ENCODE data around the gene DPP6.
"Not testable (repeated sequence)": the region's sequence is repeated elsewhere in the genome, so short reads cannot be mapped to it uniquely, and the experiment has no call there.

The DPP6 gene

GRCh38 chr7:154051643-154052529, at the start of gene DPP6:
DPP6 (plus strand) TSS chr7:154052398.
- not testable (repeated sequence) for DNase-seq (ENCODE audit: low read depth)

- not testable (repeated sequence) for DNase-seq (ENCODE audit: low read depth)
These were observed 42.7 kb upstream of the DPP6 start for GRCh38 chr7:154009423-154009911.

GRCh38 chr7:154010726-154011568, 41.3 kb upstream of the DPP6 start:
- DNase-seq (ENCODE audit: low read depth): not testable (repeated sequence)

GRCh38 chr7:154012800-154013199, 39.4 kb upstream of the DPP6 start:
- DNase-seq (ENCODE audit: low read depth): not testable (repeated sequence)

- DNase-seq (ENCODE audit: low read depth): not testable (repeated sequence)
These were observed 36.6 kb upstream of the DPP6 start for GRCh38 chr7:154015636-154016035.

GRCh38 chr7:154018354-154018753, 33.8 kb upstream of the DPP6 start:
- DNase-seq (ENCODE audit: low read depth): not testable (repeated sequence)

- not testable (repeated sequence) for DNase-seq (ENCODE audit: low read depth)
These were observed 24.4 kb upstream of the DPP6 start for GRCh38 chr7:154027805-154028204.

GRCh38 chr7:154030476-154031080, 21.6 kb upstream of the DPP6 start:
- DNase-seq (ENCODE audit: low read depth): not testable (repeated sequence)

- DNase-seq (ENCODE audit: low read depth): not testable (repeated sequence)
These were observed 12.6 kb upstream of the DPP6 start for GRCh38 chr7:154039466-154040165.

GRCh38 chr7:154050394-154050793, 1.8 kb upstream of the DPP6 start:
- not testable (repeated sequence) for DNase-seq (ENCODE audit: low read depth)

- not testable (repeated sequence) for DNase-seq (ENCODE audit: low read depth)
These were observed 1.1 kb upstream of the DPP6 start for GRCh38 chr7:154051006-154051642.

GRCh38 chr7:154052530-154053252, 493 bp downstream of the DPP6 start:
- not testable (repeated sequence) for DNase-seq (ENCODE audit: low read depth)

GRCh38 chr7:154053466-154054312, 1.5 kb downstream of the DPP6 start:
- DNase-seq (ENCODE audit: low read depth): not testable (repeated sequence)

GRCh38 chr7:154054664-154055063, 2.5 kb downstream of the DPP6 start:
- DNase-seq (ENCODE audit: low read depth): not testable (repeated sequence)

GRCh38 chr7:154055491-154056106, 3.4 kb downstream of the DPP6 start:
- DNase-seq (ENCODE audit: low read depth): not testable (repeated sequence)

- DNase-seq (ENCODE audit: low read depth): not testable (repeated sequence)
These were observed 6.6 kb downstream of the DPP6 start for GRCh38 chr7:154058783-154059182.

GRCh38 chr7:154060551-154060950, 8.4 kb downstream of the DPP6 start:
- DNase-seq (ENCODE audit: low read depth): not testable (repeated sequence)

GRCh38 chr7:154071833-154072232, 19.6 kb downstream of the DPP6 start:
- DNase-seq (ENCODE audit: low read depth): not testable (repeated sequence)

Data from stimulated activated CD8-positive, alpha-beta memory T cell treated with anti-CD3 and anti-CD28 coated beads, Interleukin-12 subunit alpha, Interleukin-12 subunit beta, amount 100 ng/mL, for 1 hour (primary cell).